ENCODE data around the gene CCDC78. TPM values are rescaled to one million over a fixed set of nuclear protein-coding genes. Genes with fewer than 3 reads are reported as not detected.

The CCDC78 gene
- total RNA-seq, 1 experiment from 2014 or later: 3.5 TPM

DNA sequence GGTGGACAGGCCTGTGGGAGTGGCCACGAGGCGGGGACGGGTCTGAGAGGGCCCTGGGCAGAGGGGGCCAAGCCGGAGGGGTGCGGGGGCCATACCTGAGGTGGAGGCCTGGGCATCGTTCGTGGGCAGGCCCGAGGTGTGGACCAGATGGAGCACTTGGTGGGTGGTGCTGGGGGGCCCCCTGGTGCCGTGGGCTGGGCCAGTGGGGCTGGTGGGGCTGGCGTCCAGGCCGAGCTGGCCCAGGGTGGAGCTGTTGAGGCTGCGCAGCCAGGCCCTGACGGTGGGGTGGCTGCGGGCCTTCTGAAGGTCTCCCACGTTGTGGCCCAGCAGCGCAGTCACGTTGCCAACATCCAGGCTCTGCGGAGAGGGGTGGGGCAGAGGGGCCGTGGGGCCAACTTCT, 43.7 kb upstream of the CCDC78 start:
- Mint-ChIP-seq H3K4me1 (ENCODE audit: low read depth, unreplicated experiment) (no peaks in the 10 kb centered on the region), H3K36me3 (ENCODE audit: insufficient read depth, unreplicated experiment) (no peaks in the 10 kb centered on the region), H3K27ac (ENCODE audit: unreplicated experiment) (no peak overlapping the region), H3K27me3 (ENCODE audit: insufficient read depth, unreplicated experiment) (no peaks in the 10 kb centered on the region), H3K9me3 (ENCODE audit: unreplicated experiment) (no peaks in the 10 kb centered on the region), H3K4me3 (ENCODE audit: unreplicated experiment) (no peak overlapping the region)
- ChIA-PET POLR2A (no interaction called here), CTCF (no interaction called here)
- BruUV-seq (replicated peaks): no TSS peak
- intact Hi-C loops (cut with micrococcal nuclease; ENCODE audit: unreplicated experiment): no loop called here
- H3K36me3 ChIP-seq (ENCODE audit: control insufficient read depth, insufficient read depth, low read length): no peaks in the 10 kb centered on the region
- no peaks in the 10 kb centered on the region for H3K27me3 ChIP-seq (replicated peaks; ENCODE audit: control insufficient read depth, insufficient read depth, low read length)
- H3K4me1 ChIP-seq: 0 out of 2 replicates have a peak, but pooled peaks cover 2% of the 10 kb centered on the region
- no peak overlapping the region for H3K4me3 ChIP-seq (ENCODE audit: low read depth, low read length)
- DNase-seq: no peak
- TF ChIP-seq CTCF (IDR thresholded peaks at IDR 0.05; ENCODE audit: insufficient read depth in 1 of 2, low read depth in 1 of 2, low read length in 1 of 2, severe bottlenecking in 1 of 2, unreplicated experiment in 1 of 2): no peak
- H3K9me3 ChIP-seq: no peaks in the 10 kb centered on the region

- Mint-ChIP-seq H3K27ac (ENCODE audit: unreplicated experiment) (no peak overlapping the region), H3K4me1 (ENCODE audit: low read depth, unreplicated experiment) (no peaks in the 10 kb centered on the region), H3K9me3 (ENCODE audit: unreplicated experiment) (no peaks in the 10 kb centered on the region), H3K4me3 (ENCODE audit: unreplicated experiment) (no peak overlapping the region), H3K36me3 (ENCODE audit: insufficient read depth, unreplicated experiment) (no peaks in the 10 kb centered on the region), H3K27me3 (ENCODE audit: insufficient read depth, unreplicated experiment) (no peaks in the 10 kb centered on the region)
- DNase-seq: no peak
- no peaks in the 10 kb centered on the region for H3K36me3 ChIP-seq (ENCODE audit: control insufficient read depth, insufficient read depth, low read length)
- POLR2A ChIA-PET: no interaction called here
- no peaks in the 10 kb centered on the region for H3K9me3 ChIP-seq
- peak overlapping the region; percentile 15; the same call in 1 of the 2 replicates for H3K4me3 ChIP-seq (ENCODE audit: low read depth, low read length)
- CTCF ChIA-PET: no interaction called here
- 0 out of 2 replicates have a peak, but pooled peaks cover 2% of the 10 kb centered on the region for H3K4me1 ChIP-seq
- intact Hi-C loops (cut with micrococcal nuclease; ENCODE audit: unreplicated experiment): no loop called here
- no peaks in the 10 kb centered on the region for H3K27me3 ChIP-seq (replicated peaks; ENCODE audit: control insufficient read depth, insufficient read depth, low read length)
- BruUV-seq (replicated peaks): no TSS peak
- no peak for TF ChIP-seq CTCF (IDR thresholded peaks at IDR 0.05; ENCODE audit: insufficient read depth in 1 of 2, low read depth in 1 of 2, low read length in 1 of 2, severe bottlenecking in 1 of 2, unreplicated experiment in 1 of 2)
Observed at GRCh38 chr16:769184-769784, 43.0 kb upstream of the CCDC78 start.

- no TSS peak for BruUV-seq (replicated peaks)
- ChIA-PET POLR2A (no interaction called here), CTCF (no interaction called here)
- TF ChIP-seq CTCF (IDR thresholded peaks at IDR 0.05; ENCODE audit: insufficient read depth in 1 of 2, low read depth in 1 of 2, low read length in 1 of 2, severe bottlenecking in 1 of 2, unreplicated experiment in 1 of 2): no peak
- Mint-ChIP-seq H3K27me3 (ENCODE audit: insufficient read depth, unreplicated experiment) (no peaks in the 10 kb centered on the region), H3K27ac (ENCODE audit: unreplicated experiment) (no peak overlapping the region), H3K36me3 (ENCODE audit: insufficient read depth, unreplicated experiment) (no peaks in the 10 kb centered on the region), H3K9me3 (ENCODE audit: unreplicated experiment) (no peaks in the 10 kb centered on the region), H3K4me1 (ENCODE audit: low read depth, unreplicated experiment) (no peaks in the 10 kb centered on the region), H3K4me3 (ENCODE audit: unreplicated experiment) (no peak overlapping the region)
- Histone ChIP-seq H3K4me1 (0 out of 2 replicates have a peak, but pooled peaks cover 2% of the 10 kb centered on the region), H3K36me3 (ENCODE audit: control insufficient read depth, insufficient read depth, low read length) (no peaks in the 10 kb centered on the region), H3K27me3 (replicated peaks; ENCODE audit: control insufficient read depth, insufficient read depth, low read length) (no peaks in the 10 kb centered on the region), H3K4me3 (ENCODE audit: low read depth, low read length) (no peak overlapping the region), H3K9me3 (no peaks in the 10 kb centered on the region)
- intact Hi-C loops (cut with micrococcal nuclease; ENCODE audit: unreplicated experiment): no loop called here
- no peak for DNase-seq
Observed at GRCh38 chr16:768428-768827, 42.2 kb upstream of the CCDC78 start.

Measured in Caco-2 (cell line).